GM06990 (cell line): ENCODE results near the gene PPP6R2.
A peak's percentile ranks its signal among the peaks of the same experiment; 100 is the strongest.
"Not testable (repeated sequence)": the region's sequence is repeated elsewhere in the genome, so short reads cannot be mapped to it uniquely, and the experiment has no call there.

ENCODE experiments used
- DNase-seq: peaks from one replicate; pipeline ENCODE4 v3.0.0-alpha.2; 2011; ENCODE audit not compliant: insufficient read length; ENCODE audit errors: extremely low read depth
- H3K27me3 ChIP-seq: replicated peaks from 2 replicates; pipeline ENCODE4 v1.6.0; 2011; ENCODE audit warnings: low read length; ENCODE audit not compliant: control insufficient read depth, insufficient read depth
- H3K36me3 ChIP-seq: 2 replicates; pipeline ENCODE4 v1.5.1; 2011; ENCODE audit warnings: low read length; ENCODE audit not compliant: control insufficient read depth, insufficient read depth
- H3K4me3 ChIP-seq: replicated peaks from 2 replicates; pipeline ENCODE4 v1.5.1; 2011; ENCODE audit warnings: low read depth, mild to moderate bottlenecking, control low read depth, low read length
- CTCF ChIP-seq: IDR thresholded peaks from 2 replicates; pipeline ENCODE4 v1.5.1; 2011; ENCODE audit warnings: low read length, control low read depth, mild to moderate bottlenecking, inconsistent platforms; ENCODE audit not compliant: insufficient read depth, poor library complexity, severe bottlenecking

PPP6R2 gene

GRCh38 chr22:50325444-50326224 is 17.5 kb upstream of the PPP6R2 start:
- no peak for TF ChIP-seq CTCF
- DNase-seq = no peak
- H3K4me3 ChIP-seq = no peak overlapping the region
- no peaks in the 10 kb centered on the region for H3K27me3 ChIP-seq
- no peaks in the 10 kb centered on the region for H3K36me3 ChIP-seq

- peak overlapping the region; percentile 55 for H3K4me3 ChIP-seq
- H3K27me3 ChIP-seq = no peaks in the 10 kb centered on the region
- no peaks in the 10 kb centered on the region for H3K36me3 ChIP-seq
- no peak for TF ChIP-seq CTCF
- DNase-seq = no peak
Measured at GRCh38 chr22:50326225-50326955, 16.7 kb upstream of the PPP6R2 start.

- Histone ChIP-seq H3K4me3 (peak within 1 kb of the TSS; percentile 70), H3K36me3 (no peaks in the 10 kb centered on the region), H3K27me3 (no peaks in the 10 kb centered on the region)
- TF ChIP-seq CTCF = no peak
- DNase-seq = peak; percentile 84
Measured at GRCh38 chr22:50326956-50327710, 16.0 kb upstream of the PPP6R2 start, which contains the start of gene DENND6B. Gene DENND6B (minus strand): TSS chr22:50327012. CDS start chr22:50326988, 24 bp downstream.

- no peaks in the 10 kb centered on the region for H3K36me3 ChIP-seq
- no peaks in the 10 kb centered on the region for H3K27me3 ChIP-seq
- TF ChIP-seq CTCF = no peak
- DNase-seq = no peak
- peak overlapping the region; percentile 70 for H3K4me3 ChIP-seq
Measured at GRCh38 chr22:50327711-50328019, 15.5 kb upstream of the PPP6R2 start.

- no peaks in the 10 kb centered on the region for H3K36me3 ChIP-seq
- no peak for TF ChIP-seq CTCF
- no peaks in the 10 kb centered on the region for H3K27me3 ChIP-seq
- no peak overlapping the region for H3K4me3 ChIP-seq
- DNase-seq = no peak
Measured at GRCh38 chr22:50329236-50329635, 13.9 kb upstream of the PPP6R2 start.

GRCh38 chr22:50334433-50334832 is 8.7 kb upstream of the PPP6R2 start:
- H3K27me3 ChIP-seq, H3K4me3 ChIP-seq, DNase-seq, H3K36me3 ChIP-seq: not testable (repeated sequence)
